Esophagus muscularis mucosa (tissue), 4 donors: ENCODE data around the gene SIGLEC9. TPM values are rescaled to one million over a fixed set of nuclear protein-coding genes. Genes with fewer than 3 reads are reported as not detected.

Experiments
- DNase-seq: peaks from one replicate; pipeline ENCODE4 v3.0.0-alpha.2; 2017; ENCODE audit errors: extremely low spot score
- H3K27ac ChIP-seq, 4 donors: fragments of 200-600 bp; sonication (generic); replicated peaks in 1 of 4; 1 replicate in 3 of 4; 2 replicates in 1 of 4; pipeline ENCODE4 v1.5.1; 2016 to 2019; ENCODE audit warnings: mild to moderate bottlenecking in 1 of 4
- H3K27me3 ChIP-seq, 4 donors: fragments of 200-600 bp; sonication (generic); one replicate each; pipeline versions ENCODE4 v1.5.1 to v1.6.0; 2016 to 2019
- H3K36me3 ChIP-seq, 4 donors: fragments of 200-600 bp; sonication (generic); one replicate each; pipeline ENCODE4 v1.5.1; 2016 to 2019
- H3K4me1 ChIP-seq, 4 donors: fragments of 200-600 bp; sonication (generic); one replicate each; pipeline ENCODE4 v1.5.1; 2016 to 2019
- H3K4me3 ChIP-seq, 4 donors: fragments of 200-600 bp; sonication (generic); 1 replicate in 2 of 4; 2 replicates in 2 of 4; pipeline ENCODE4 v1.5.1; 2016 to 2019; ENCODE audit warnings: mild to moderate bottlenecking in 4 of 4, moderate library complexity in 1 of 4
- H3K9me3 ChIP-seq, 4 donors: fragments of 200-600 bp; sonication (generic); 1 replicate in 3 of 4; 2 replicates in 1 of 4; pipeline ENCODE4 v1.5.1; 2016 to 2019
- EP300 ChIP-seq: sonication (generic); formaldehyde crosslinking; IDR thresholded peaks from one replicate; pipeline ENCODE4 v1.6.1; 2017; ENCODE audit warnings: antibody characterized with exemption
- POLR2A ChIP-seq: fragments of 450-650 bp; IDR thresholded peaks from one replicate; pipeline ENCODE4 v1.6.1; 2017; ENCODE audit warnings: antibody characterized with exemption, moderate library complexity, mild to moderate bottlenecking, low read depth
- POLR2AphosphoS5 ChIP-seq, 2 donors: sonication (generic); formaldehyde crosslinking; IDR thresholded peaks; one replicate each; pipeline ENCODE4 v1.6.1; 2017; ENCODE audit warnings: antibody characterized with exemption in 2 of 2
- WGBS: methylation state at CpG from one replicate; pipeline ENCODE4 v1.1.5; 2018; 5-methylcytosine and 5-hydroxymethylcytosine counted together
- intact Hi-C: fragments of 100-400 bp; cut with DNase I; formaldehyde crosslinking; loops from one replicate; pipeline ENCODE4 v1.15.1; 2023
- total RNA-seq, 4 donors: library from RNA; depleted of rRNA; stranded (reverse); fragments of >200 nt; gene quantifications; one replicate each; pipeline versions ENCODE4 v1.1.0 to v1.2.1, GENCODE V29; 2016
- TF ChIP-seq, protein P1 (sequence below), 3 experiments: fragments of 200-600 bp in 2 of 3; fragments of 450-650 bp in 1 of 3; sonication (generic) in 2 of 3; IDR thresholded peaks; one replicate each; pipeline ENCODE4 v1.5.1; 2017 to 2019; ENCODE audit warnings: antibody characterized with exemption in 3 of 3, mild to moderate bottlenecking in 2 of 3, moderate library complexity in 1 of 3

The SIGLEC9 gene
- total RNA-seq, 4 donors from 2014 or later, result 2.0 to 9.4 (median 3.5) TPM

DNA sequence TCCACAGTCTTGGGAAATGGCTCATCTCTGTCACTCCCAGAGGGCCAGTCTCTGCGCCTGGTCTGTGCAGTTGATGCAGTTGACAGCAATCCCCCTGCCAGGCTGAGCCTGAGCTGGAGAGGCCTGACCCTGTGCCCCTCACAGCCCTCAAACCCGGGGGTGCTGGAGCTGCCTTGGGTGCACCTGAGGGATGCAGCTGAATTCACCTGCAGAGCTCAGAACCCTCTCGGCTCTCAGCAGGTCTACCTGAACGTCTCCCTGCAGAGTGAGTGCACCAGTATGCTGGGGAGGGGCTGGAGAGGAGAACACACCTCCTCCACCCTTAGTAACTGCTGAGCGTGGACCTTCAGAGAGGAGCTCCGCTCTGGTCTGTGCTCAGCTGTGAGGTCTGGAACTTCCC, 2.3 kb downstream of the SIGLEC9 start:
- Histone ChIP-seq H3K27me3 (peaks cover 0 to 73% (median 3%) of the 10 kb centered on the region in 4 donors), H3K9me3 (no peaks in the 10 kb centered on the region), H3K27ac (peak overlapping the region in 1 of 4 donors; percentile 7), H3K4me1 (peaks cover 0 to 6% (median 0%) of the 10 kb centered on the region in 4 donors), H3K36me3 (no peaks in the 10 kb centered on the region), H3K4me3 (peak overlapping the region in 2 of 4 donors; percentile 20 to 32)
- intact Hi-C loops, result no loop called here
- DNase-seq, result no peak
- WGBS, result 63% methylated on average over 5 of the region's 6 CpGs
- TF ChIP-seq POLR2A (no peak), EP300 (no peak), POLR2AphosphoS5 (IDR thresholded peaks at IDR 0.05) (no peak)
- TF ChIP-seq, protein P1, sequence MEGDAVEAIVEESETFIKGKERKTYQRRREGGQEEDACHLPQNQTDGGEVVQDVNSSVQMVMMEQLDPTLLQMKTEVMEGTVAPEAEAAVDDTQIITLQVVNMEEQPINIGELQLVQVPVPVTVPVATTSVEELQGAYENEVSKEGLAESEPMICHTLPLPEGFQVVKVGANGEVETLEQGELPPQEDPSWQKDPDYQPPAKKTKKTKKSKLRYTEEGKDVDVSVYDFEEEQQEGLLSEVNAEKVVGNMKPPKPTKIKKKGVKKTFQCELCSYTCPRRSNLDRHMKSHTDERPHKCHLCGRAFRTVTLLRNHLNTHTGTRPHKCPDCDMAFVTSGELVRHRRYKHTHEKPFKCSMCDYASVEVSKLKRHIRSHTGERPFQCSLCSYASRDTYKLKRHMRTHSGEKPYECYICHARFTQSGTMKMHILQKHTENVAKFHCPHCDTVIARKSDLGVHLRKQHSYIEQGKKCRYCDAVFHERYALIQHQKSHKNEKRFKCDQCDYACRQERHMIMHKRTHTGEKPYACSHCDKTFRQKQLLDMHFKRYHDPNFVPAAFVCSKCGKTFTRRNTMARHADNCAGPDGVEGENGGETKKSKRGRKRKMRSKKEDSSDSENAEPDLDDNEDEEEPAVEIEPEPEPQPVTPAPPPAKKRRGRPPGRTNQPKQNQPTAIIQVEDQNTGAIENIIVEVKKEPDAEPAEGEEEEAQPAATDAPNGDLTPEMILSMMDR (IDR thresholded peaks at IDR 0.05), result no peak

- no peak overlapping the region for H3K27ac ChIP-seq
- no peak for DNase-seq
- H3K4me3 ChIP-seq, result no peak overlapping the region
- peaks cover 0 to 6% (median 0%) of the 10 kb centered on the region in 4 donors for H3K4me1 ChIP-seq
- H3K27me3 ChIP-seq, result peaks cover 0 to 76% (median 3%) of the 10 kb centered on the region in 4 donors
- intact Hi-C loops, result no loop called here
- H3K9me3 ChIP-seq, result no peaks in the 10 kb centered on the region
- 47% methylated on average over 4 of the region's 4 CpGs for WGBS
- no peaks in the 10 kb centered on the region for H3K36me3 ChIP-seq
- no peak for TF ChIP-seq EP300
- peak; percentile 6 to 49 for TF ChIP-seq POLR2AphosphoS5 (IDR thresholded peaks at IDR 0.05)
Observed at GRCh38 chr19:51127755-51128154, 3.0 kb downstream of the SIGLEC9 start.

DNA sequence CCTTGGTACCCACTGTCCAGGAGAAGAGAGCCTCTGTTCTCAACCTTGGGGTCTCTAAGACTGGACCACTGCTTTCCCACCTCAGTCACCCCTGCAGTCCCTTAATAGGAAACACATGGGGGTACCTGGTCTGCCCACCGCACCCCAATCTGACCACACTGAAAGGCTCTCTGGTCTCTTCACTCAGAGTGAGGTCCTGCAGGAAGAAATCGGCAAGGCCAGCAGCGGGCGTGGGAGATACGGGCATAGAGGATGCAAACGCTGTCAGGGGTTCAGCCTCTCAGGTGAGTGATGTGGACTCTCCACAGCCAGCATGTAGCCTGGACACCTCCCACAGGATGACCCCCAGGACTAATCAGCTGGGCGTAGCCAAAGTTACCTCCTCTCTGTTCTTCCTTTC, 3.5 kb downstream of the SIGLEC9 start:
- no peaks in the 10 kb centered on the region for H3K9me3 ChIP-seq
- no peaks in the 10 kb centered on the region for H3K36me3 ChIP-seq
- no peak overlapping the region for H3K4me3 ChIP-seq
- H3K27me3 ChIP-seq, result peaks cover 0 to 71% (median 3%) of the 10 kb centered on the region in 4 donors
- DNase-seq, result no peak
- peaks cover 0 to 6% (median 0%) of the 10 kb centered on the region in 4 donors for H3K4me1 ChIP-seq
- peak overlapping the region in 1 of 4 donors; percentile 13 for H3K27ac ChIP-seq
- 81% methylated on average over 7 of the region's 7 CpGs for WGBS
- TF ChIP-seq POLR2AphosphoS5 (IDR thresholded peaks at IDR 0.05) (no peak), EP300 (no peak), POLR2A (no peak)
- TF ChIP-seq, protein P1 (IDR thresholded peaks at IDR 0.05), result no peak
- intact Hi-C loops, result no loop called here

DNA sequence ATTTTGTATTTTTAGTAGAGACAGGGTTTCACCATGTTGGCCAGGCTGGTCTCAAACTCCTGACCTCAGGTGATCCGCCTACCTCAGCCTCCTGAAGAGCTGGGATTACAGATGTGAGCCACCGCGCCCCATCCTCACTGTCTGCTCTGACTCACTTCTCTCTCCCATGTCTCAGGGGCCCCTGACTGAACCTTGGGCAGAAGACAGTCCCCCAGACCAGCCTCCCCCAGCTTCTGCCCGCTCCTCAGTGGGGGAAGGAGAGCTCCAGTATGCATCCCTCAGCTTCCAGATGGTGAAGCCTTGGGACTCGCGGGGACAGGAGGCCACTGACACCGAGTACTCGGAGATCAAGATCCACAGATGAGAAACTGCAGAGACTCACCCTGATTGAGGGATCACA, 5.0 kb downstream of the SIGLEC9 start:
- 88% methylated on average over 8 of the region's 8 CpGs for WGBS
- Histone ChIP-seq H3K9me3 (no peaks in the 10 kb centered on the region), H3K4me1 (peaks cover 0 to 6% (median 0%) of the 10 kb centered on the region in 4 donors), H3K27ac (no peak overlapping the region), H3K4me3 (no peak overlapping the region), H3K27me3 (peaks cover 0 to 58% (median 0%) of the 10 kb centered on the region in 4 donors), H3K36me3 (no peaks in the 10 kb centered on the region)
- DNase-seq, result no peak
- intact Hi-C loops, result no loop called here
- TF ChIP-seq EP300, result no peak
- no peak for TF ChIP-seq POLR2AphosphoS5 (IDR thresholded peaks at IDR 0.05)
- TF ChIP-seq POLR2A, result no peak
- TF ChIP-seq, protein P1 (IDR thresholded peaks at IDR 0.05), result no peak

DNA sequence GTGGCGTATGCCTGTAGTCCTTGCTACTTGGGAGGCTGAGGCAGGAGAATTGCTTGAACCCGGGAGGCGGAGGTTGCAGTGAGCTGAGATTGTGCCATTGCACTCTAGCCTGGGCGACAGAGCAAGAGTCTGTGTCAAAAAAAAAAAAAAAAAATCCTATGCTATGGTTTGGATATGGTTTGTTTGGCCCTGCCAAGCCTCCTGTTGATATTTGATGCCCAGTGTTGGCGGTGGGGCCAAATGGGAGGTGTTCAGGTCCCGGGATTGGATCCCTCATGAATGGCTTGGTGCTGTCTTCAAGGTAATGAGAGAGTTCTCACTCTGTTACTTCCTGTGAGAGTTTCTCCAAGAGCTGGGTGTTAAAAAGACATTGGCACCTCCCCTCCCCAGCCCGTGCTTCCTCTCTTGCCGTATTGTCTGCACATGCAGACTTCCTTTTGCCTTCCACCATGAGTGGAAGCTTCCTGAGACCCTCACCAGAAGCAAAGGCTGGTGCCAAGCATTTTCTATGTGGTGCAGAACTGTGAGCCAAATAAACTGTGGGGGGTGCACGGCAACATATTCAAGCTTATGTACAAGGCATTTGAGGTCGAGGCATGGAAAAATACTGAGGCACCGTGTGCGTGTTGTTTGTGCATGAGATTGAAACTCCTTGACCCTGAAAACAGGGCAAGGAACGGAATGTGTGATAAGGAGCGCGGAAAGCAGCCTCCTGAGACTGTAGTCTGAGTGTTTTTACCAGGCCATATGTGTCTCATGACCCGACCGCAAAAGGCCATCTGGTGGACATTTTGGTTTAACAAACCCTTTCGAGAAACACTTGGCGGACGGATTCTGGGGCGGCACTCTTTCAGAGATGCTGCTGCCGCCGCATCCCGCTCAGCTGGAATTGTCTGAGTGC, 7.3 kb downstream of the SIGLEC9 start:
- peaks cover 0 to 6% (median 0%) of the 10 kb centered on the region in 4 donors for H3K4me1 ChIP-seq
- TF ChIP-seq EP300 (no peak), POLR2AphosphoS5 (IDR thresholded peaks at IDR 0.05) (no peak)
- TF ChIP-seq, protein P1 (IDR thresholded peaks at IDR 0.05), result no peak
- H3K27me3 ChIP-seq, result peaks cover 0 to 42% (median 0%) of the 10 kb centered on the region in 4 donors
- H3K27ac ChIP-seq, result peak overlapping the region in 1 of 4 donors; percentile 38
- DNase-seq, result no peak
- no peaks in the 10 kb centered on the region for H3K9me3 ChIP-seq
- no peaks in the 10 kb centered on the region for H3K36me3 ChIP-seq
- no peak overlapping the region for H3K4me3 ChIP-seq
- intact Hi-C loops, result no loop called here
- WGBS, result 44% methylated on average over 24 of the region's 24 CpGs
